PC-3 (cell line): ENCODE data around the gene UQCRH. TPM values are rescaled to one million over a fixed set of nuclear protein-coding genes. Genes with fewer than 3 reads are reported as not detected.
"Not testable (repeated sequence)": the region's sequence is repeated elsewhere in the genome, so short reads cannot be mapped to it uniquely, and the experiment has no call there.

Source experiments
- ATAC-seq: fragments of 200-7000 bp; cut with Tn5 transposase; 2 replicates; pipeline ENCODE4 v1.9.1; 2020; ENCODE audit warnings: mild to moderate bottlenecking, moderate library complexity
- BruUV-seq: library from RNA; stranded (reverse); fragments of 400-500 nt; replicated peaks from 2 replicates; lab custom pipeline; 2021; lab: Mats Ljungman, UMichigan
- CTCF ChIA-PET: fragments of 300-600 bp; sonication (Branson Sonifier 250); formaldehyde crosslinking; loops from one replicate; lab custom pipeline; 2022; ENCODE audit warnings: antibody characterized with exemption; lab: Charles Lee
- POLR2A ChIA-PET: fragments of 300-600 bp; sonication (Branson Sonifier 250); formaldehyde crosslinking; loops from one replicate; lab custom pipeline; 2022; ENCODE audit warnings: antibody characterized with exemption; ENCODE audit not compliant: unreplicated experiment; lab: Charles Lee
- DNase-seq: peaks from one replicate; pipeline ENCODE4 v3.0.0-alpha.2; 2015
- H2AFZ ChIP-seq: fragments of 300-600 bp; sonication (generic); 2 replicates; pipeline ENCODE4 v1.6.0; 2016; ENCODE audit warnings: antibody characterized with exemption, low read length
- H3F3A ChIP-seq: fragments of 300-600 bp; sonication (generic); one replicate; pipeline ENCODE4 v1.6.0; 2017; ENCODE audit warnings: antibody characterized with exemption, low read length, control low read depth, mild to moderate bottlenecking; ENCODE audit not compliant: unreplicated experiment
- H3K27ac ChIP-seq: fragments of 300-600 bp; sonication (generic); 2 replicates; pipeline ENCODE4 v1.5.1; 2016; ENCODE audit warnings: mild to moderate bottlenecking, low read length
- H3K27me3 ChIP-seq: fragments of 300-600 bp; sonication (generic); 2 replicates; pipeline ENCODE4 v1.6.1; 2016; ENCODE audit warnings: low read length, mixed read lengths
- H3K36me3 ChIP-seq: fragments of 300-600 bp; sonication (generic); 2 replicates; pipeline ENCODE4 v1.6.1; 2016; ENCODE audit warnings: low read depth, mixed run types, low read length, mixed read lengths
- H3K4me1 ChIP-seq: fragments of 300-600 bp; sonication (generic); 2 replicates; pipeline ENCODE4 v1.5.1; 2016; ENCODE audit warnings: low read length; ENCODE audit not compliant: insufficient read depth
- H3K4me2 ChIP-seq: fragments of 300-600 bp; sonication (generic); 2 replicates; pipeline ENCODE4 v1.6.0; 2016; ENCODE audit warnings: low read length
- H3K4me3 ChIP-seq: fragments of 300-600 bp; sonication (generic); 2 replicates; pipeline ENCODE4 v1.5.1; 2016; ENCODE audit warnings: mild to moderate bottlenecking, low read length, mixed read lengths
- H3K79me2 ChIP-seq: fragments of 300-600 bp; sonication (generic); 2 replicates; pipeline ENCODE4 v1.6.1; 2017; ENCODE audit warnings: low read length, mixed read lengths
- H3K9ac ChIP-seq: fragments of 300-600 bp; sonication (generic); 2 replicates; pipeline ENCODE4 v1.6.0; 2016; ENCODE audit warnings: mild to moderate bottlenecking, low read length
- H3K9me2 ChIP-seq: fragments of 300-600 bp; sonication (generic); replicated peaks from 2 replicates; pipeline ENCODE4 v1.6.1; 2016; ENCODE audit warnings: mixed run types, low read length, mixed read lengths
- H3K9me3 ChIP-seq: fragments of 300-600 bp; sonication (generic); 2 replicates; pipeline ENCODE4 v1.6.1; 2016; ENCODE audit warnings: low read length, mixed read lengths
- H4K20me1 ChIP-seq: fragments of 300-600 bp; sonication (generic); 2 replicates; pipeline ENCODE4 v1.6.1; 2016; ENCODE audit warnings: low read length, mixed read lengths
- EZH2 ChIP-seq: fragments of 300-600 bp; sonication (generic); IDR thresholded peaks from one replicate; pipeline ENCODE4 v1.6.1; 2017; ENCODE audit warnings: antibody characterized with exemption, mild to moderate bottlenecking, low read length; ENCODE audit not compliant: unreplicated experiment
- EZH2phosphoT487 ChIP-seq: fragments of 300-600 bp; sonication (generic); IDR thresholded peaks from 2 replicates; pipeline ENCODE4 v1.6.1; 2018; ENCODE audit warnings: mild to moderate bottlenecking, antibody characterized with exemption, low read length, borderline replicate concordance
- intact Hi-C: fragments of 100-400 bp; cut with micrococcal nuclease; formaldehyde crosslinking; loops from 2 replicates; pipeline ENCODE4 v1.9.0; 2023
- total RNA-seq: library from RNA; depleted of rRNA; stranded (reverse); fragments of >200 nt; gene quantifications from 2 replicates; pipeline ENCODE4 v1.2.3, GENCODE V29; 2014
- TF ChIP-seq, protein P1 (sequence below): fragments of 300-600 bp; sonication (generic); conservative IDR thresholded peaks from 2 replicates; pipeline ENCODE4 v1.5.1; 2017; ENCODE audit warnings: antibody characterized with exemption, low read depth, mild to moderate bottlenecking, low read length

Gene UQCRH
- total RNA-seq, 1 experiment from 2014 or later = 885 TPM

DNA sequence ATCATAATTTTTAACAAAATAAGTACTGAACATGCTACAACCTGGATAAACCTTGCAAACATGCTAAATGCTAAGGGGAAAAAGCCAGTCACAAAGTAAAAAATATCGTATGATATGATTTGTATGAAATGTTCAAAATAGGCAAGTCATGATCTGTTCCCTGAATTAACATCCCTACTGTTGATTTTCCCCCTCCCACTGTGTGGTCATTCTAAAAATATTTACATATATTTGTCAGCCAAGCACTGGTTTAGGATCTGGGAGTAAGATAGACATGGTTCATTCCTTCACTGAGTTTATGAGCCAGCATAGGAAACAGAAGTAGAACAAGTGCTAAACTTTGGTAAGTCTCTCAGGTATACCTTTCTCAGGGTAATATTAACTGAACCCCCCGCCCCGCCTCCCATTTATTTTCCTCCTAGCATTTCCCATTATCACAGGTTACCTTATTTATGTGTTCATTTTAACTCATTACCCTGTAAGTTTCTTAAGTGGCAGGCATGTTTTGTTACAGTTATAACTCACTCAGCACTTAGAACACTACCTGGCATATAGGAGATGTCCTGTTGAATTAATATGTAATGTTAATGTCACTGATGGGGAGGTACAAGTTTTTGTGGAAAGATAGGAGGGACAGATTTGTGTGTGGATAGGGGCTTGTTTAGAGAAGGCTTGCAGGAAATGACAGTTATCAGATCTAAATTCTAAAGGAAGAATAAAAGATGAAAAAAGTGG, 12.3 kb downstream of the UQCRH start:
- peak; percentile 63 for DNase-seq
- no peak overlapping the region for H3K9ac ChIP-seq
- TF ChIP-seq EZH2 (no peak), EZH2phosphoT487 (no peak)
- TF ChIP-seq, protein P1, sequence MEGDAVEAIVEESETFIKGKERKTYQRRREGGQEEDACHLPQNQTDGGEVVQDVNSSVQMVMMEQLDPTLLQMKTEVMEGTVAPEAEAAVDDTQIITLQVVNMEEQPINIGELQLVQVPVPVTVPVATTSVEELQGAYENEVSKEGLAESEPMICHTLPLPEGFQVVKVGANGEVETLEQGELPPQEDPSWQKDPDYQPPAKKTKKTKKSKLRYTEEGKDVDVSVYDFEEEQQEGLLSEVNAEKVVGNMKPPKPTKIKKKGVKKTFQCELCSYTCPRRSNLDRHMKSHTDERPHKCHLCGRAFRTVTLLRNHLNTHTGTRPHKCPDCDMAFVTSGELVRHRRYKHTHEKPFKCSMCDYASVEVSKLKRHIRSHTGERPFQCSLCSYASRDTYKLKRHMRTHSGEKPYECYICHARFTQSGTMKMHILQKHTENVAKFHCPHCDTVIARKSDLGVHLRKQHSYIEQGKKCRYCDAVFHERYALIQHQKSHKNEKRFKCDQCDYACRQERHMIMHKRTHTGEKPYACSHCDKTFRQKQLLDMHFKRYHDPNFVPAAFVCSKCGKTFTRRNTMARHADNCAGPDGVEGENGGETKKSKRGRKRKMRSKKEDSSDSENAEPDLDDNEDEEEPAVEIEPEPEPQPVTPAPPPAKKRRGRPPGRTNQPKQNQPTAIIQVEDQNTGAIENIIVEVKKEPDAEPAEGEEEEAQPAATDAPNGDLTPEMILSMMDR = no peak
- no peak overlapping the region for H2AFZ ChIP-seq
- no peaks in the 10 kb centered on the region for H3K79me2 ChIP-seq
- CTCF ChIA-PET = no interaction called here
- ATAC-seq = peak; percentile 92
- no TSS peak for BruUV-seq
- intact Hi-C loops = no loop called here
- no peaks in the 10 kb centered on the region for H3F3A ChIP-seq
- H3K36me3 ChIP-seq = peaks cover 32% of the 10 kb centered on the region
- H3K27ac ChIP-seq = no peak overlapping the region
- no peaks in the 10 kb centered on the region for H3K27me3 ChIP-seq
- no peaks in the 10 kb centered on the region for H3K9me2 ChIP-seq
- peaks cover 6% of the 10 kb centered on the region; the same call in 1 of the 2 replicates for H4K20me1 ChIP-seq
- no peaks in the 10 kb centered on the region for H3K9me3 ChIP-seq
- H3K4me1 ChIP-seq = peaks cover 6% of the 10 kb centered on the region; the same call in 1 of the 2 replicates
- no peak overlapping the region for H3K4me3 ChIP-seq
- POLR2A ChIA-PET = no interaction called here
- no peak overlapping the region for H3K4me2 ChIP-seq

DNA sequence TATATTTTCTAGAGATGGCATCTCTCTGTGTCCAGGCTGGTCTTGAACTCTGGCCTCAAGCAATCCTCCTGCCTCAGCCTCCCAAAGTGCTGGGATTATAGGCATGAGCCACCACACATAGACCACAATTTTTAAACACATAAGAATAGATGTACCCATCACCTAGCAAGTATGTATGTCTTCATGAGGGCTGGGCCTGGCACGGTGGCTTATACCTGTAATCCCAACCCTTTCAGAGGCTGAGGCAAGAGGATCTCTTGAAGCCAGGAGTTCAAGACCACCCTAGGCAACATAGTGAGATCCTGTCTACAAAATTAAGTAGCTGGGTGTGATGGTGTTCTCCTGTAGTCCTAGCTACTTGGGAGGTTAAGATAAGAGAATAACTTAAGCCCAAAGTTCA, 13.8 kb downstream of the UQCRH start:
- ATAC-seq (no peak), DNase-seq (no peak)
- Histone ChIP-seq H3K27ac (no peak overlapping the region), H3K9me2 (no peaks in the 10 kb centered on the region), H3K36me3 (peaks cover 25% of the 10 kb centered on the region), H3K9ac (no peak overlapping the region), H3K4me2 (no peak overlapping the region), H2AFZ (no peak overlapping the region), H4K20me1 (peaks cover 6% of the 10 kb centered on the region; the same call in 1 of the 2 replicates), H3K79me2 (no peaks in the 10 kb centered on the region), H3K4me1 (peaks cover 6% of the 10 kb centered on the region; the same call in 1 of the 2 replicates), H3K9me3 (no peaks in the 10 kb centered on the region), H3K27me3 (no peaks in the 10 kb centered on the region), H3F3A (no peaks in the 10 kb centered on the region), H3K4me3 (no peak overlapping the region)
- BruUV-seq = no TSS peak
- intact Hi-C loops = no loop called here
- ChIA-PET CTCF (no interaction called here), POLR2A (no interaction called here)
- TF ChIP-seq EZH2 (no peak), EZH2phosphoT487 (no peak)
- TF ChIP-seq, protein P1 = no peak

DNA sequence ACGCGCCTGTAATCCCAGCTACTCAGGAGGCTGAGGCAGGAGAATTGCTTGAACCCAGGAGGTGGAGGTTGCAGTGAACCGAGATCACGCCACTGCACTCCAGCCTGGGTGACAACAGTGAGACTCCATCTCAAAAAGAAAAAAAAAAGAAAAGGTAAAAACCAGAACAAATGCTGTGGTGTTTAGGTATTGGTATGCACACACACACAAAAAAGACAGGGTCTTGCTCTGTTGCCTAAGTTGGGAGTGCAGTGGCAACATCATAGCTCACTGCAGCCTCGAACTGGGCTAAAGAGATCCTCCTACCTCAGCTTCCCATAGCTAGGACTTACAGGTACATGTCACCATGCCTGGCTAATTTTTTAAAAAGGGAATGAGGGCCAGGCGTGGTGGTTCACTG, 15.8 kb downstream of the UQCRH start:
- intact Hi-C loops, H3F3A ChIP-seq, H3K9me2 ChIP-seq, H3K4me3 ChIP-seq, H3K9ac ChIP-seq, H3K4me2 ChIP-seq, CTCF ChIA-PET, DNase-seq, H3K27ac ChIP-seq, ATAC-seq, H4K20me1 ChIP-seq, H3K27me3 ChIP-seq, H3K79me2 ChIP-seq, H3K9me3 ChIP-seq, H3K4me1 ChIP-seq, H2AFZ ChIP-seq, BruUV-seq: not testable (repeated sequence)
- peaks cover 12% of the 10 kb centered on the region for H3K36me3 ChIP-seq
- POLR2A ChIA-PET = interaction anchor here (0.6 kb wide), 1 partner anchor 21 kb away, joined by 19 read pairs; no protein-coding TSS in a partner anchor

DNA sequence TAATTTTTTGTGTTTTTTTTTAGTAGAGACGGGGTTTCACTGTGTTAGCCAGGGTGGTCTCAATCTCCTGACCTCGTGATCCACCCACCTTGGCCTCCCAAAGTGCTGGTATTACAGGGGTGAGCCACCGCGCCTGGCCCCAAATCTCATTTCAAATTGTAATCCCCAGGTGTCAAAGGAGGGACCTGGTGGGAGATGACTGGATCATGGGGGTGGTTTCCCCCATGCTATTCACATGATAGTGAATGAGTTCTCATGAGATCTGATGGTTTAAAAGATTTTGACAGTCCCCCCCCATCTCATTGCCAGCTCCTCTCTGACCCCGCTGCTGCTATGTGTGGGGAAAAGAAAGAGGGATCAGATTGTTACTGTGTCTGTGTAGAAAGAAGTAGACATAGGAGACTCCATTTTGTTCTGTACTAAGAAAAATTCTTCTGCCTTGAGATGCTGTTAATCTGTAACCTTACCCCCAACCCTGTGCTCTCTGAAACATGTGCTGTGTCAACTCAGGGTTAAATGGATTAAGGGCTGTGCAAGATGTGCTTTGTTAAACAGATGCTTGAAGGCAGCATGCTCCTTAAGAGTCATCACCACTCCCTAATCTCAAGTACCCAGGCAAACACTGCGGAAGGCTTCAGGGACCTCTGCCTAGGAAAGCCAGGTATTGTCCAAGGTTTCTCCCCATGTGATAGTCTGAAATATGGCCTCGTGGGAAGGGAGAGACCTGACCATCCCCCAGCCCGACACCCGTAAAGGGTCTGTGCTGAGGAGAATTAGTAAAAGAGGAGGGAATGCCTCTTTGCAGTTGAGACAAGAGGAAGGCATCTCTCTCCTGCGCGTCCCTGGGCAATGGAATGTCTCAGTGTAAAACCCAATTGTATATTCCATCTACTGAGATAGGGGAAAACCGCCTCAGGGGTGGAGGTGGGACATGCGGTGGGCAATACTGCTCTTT, 16.7 kb downstream of the UQCRH start:
- H3K9ac ChIP-seq, H4K20me1 ChIP-seq, DNase-seq, POLR2A ChIA-PET, ATAC-seq, H3K4me1 ChIP-seq, H3K27ac ChIP-seq, BruUV-seq, H2AFZ ChIP-seq, H3K27me3 ChIP-seq, intact Hi-C loops, CTCF ChIA-PET, H3K9me2 ChIP-seq, H3K79me2 ChIP-seq, H3F3A ChIP-seq, H3K4me3 ChIP-seq, H3K9me3 ChIP-seq, H3K4me2 ChIP-seq: not testable (repeated sequence)
- H3K36me3 ChIP-seq = peaks cover 12% of the 10 kb centered on the region
